SK-N-SH treated with all-trans-retinoic acid at 6 μM for 48 hours (cell line): ENCODE measurements around the gene NDUFS3.

ENCODE experiments used
- ATAC-seq: fragments of 200-7000 bp; cut with Tn5 transposase; 3 replicates; pipeline ENCODE4 v1.9.1; 2020; ENCODE audit warnings: mild to moderate bottlenecking, moderate library complexity
- ARNTL ChIP-seq: fragments of 450-650 bp; formaldehyde crosslinking; IDR thresholded peaks from 2 replicates; pipeline ENCODE4 v1.5.0; 2020; ENCODE audit warnings: low read depth, mild to moderate bottlenecking, moderate library complexity, borderline replicate concordance
- BACH2 ChIP-seq: fragments of 250-450 bp; sonication (Bioruptor Pico); IDR thresholded peaks from 2 replicates; pipeline ENCODE4 v1.9.0; 2021; ENCODE audit warnings: mild to moderate bottlenecking, borderline replicate concordance
- CSDC2 ChIP-seq: fragments of 250-450 bp; sonication (Bioruptor Pico); IDR thresholded peaks from 2 replicates; pipeline ENCODE4 v1.5.0; 2020; ENCODE audit warnings: mild to moderate bottlenecking, moderate library complexity
- ESRRG ChIP-seq: fragments of 250-450 bp; sonication (Bioruptor Pico); IDR thresholded peaks from 2 replicates; pipeline ENCODE4 v1.6.1; 2021; ENCODE audit warnings: mild to moderate bottlenecking
- GLIS3 ChIP-seq: fragments of 250-450 bp; sonication (Bioruptor Pico); IDR thresholded peaks from 2 replicates; pipeline ENCODE4 v1.5.0; 2020; ENCODE audit warnings: mild to moderate bottlenecking, moderate library complexity
- ISL1 ChIP-seq: fragments of 250-450 bp; sonication (Bioruptor Pico); IDR thresholded peaks from 2 replicates; pipeline ENCODE4 v2.1.2; 2022; ENCODE audit warnings: mild to moderate bottlenecking, moderate library complexity
- OSR1 ChIP-seq: fragments of 250-450 bp; sonication (Bioruptor Pico); IDR thresholded peaks from 2 replicates; pipeline ENCODE4 v1.8.0; 2022; ENCODE audit warnings: moderate library complexity, mild to moderate bottlenecking, inconsistent platforms
- PPARA ChIP-seq: fragments of 250-450 bp; sonication (Bioruptor Pico); IDR thresholded peaks from 2 replicates; pipeline ENCODE4 v1.5.0; 2020; ENCODE audit warnings: mild to moderate bottlenecking, borderline replicate concordance
- RARB ChIP-seq: fragments of 250-450 bp; sonication (Bioruptor Pico); IDR thresholded peaks from 2 replicates; pipeline ENCODE4 v1.8.0; 2021; ENCODE audit warnings: mild to moderate bottlenecking, moderate library complexity
- SNAI2 ChIP-seq: fragments of 250-450 bp; sonication (Bioruptor Pico); IDR thresholded peaks from 2 replicates; pipeline ENCODE4 v1.5.0; 2020; ENCODE audit warnings: mild to moderate bottlenecking, moderate library complexity
- TCF4 ChIP-seq: fragments of 250-450 bp; sonication (Bioruptor Pico); IDR thresholded peaks from 2 replicates; pipeline ENCODE4 v1.8.0; 2021; ENCODE audit warnings: mild to moderate bottlenecking, moderate library complexity, borderline replicate concordance
- TOX ChIP-seq: fragments of 250-450 bp; sonication (Bioruptor Pico); IDR thresholded peaks from 2 replicates; pipeline ENCODE4 v1.8.0; 2021; ENCODE audit warnings: mild to moderate bottlenecking, moderate library complexity, borderline replicate concordance
- ZC3H10 ChIP-seq: fragments of 250-450 bp; sonication (Bioruptor Pico); IDR thresholded peaks from 2 replicates; pipeline ENCODE4 v1.5.1; 2021; ENCODE audit warnings: mild to moderate bottlenecking, moderate library complexity
- ZFP3 ChIP-seq: fragments of 250-450 bp; sonication (Bioruptor Pico); IDR thresholded peaks from 2 replicates; pipeline ENCODE4 v1.5.0; 2020; ENCODE audit warnings: mild to moderate bottlenecking, moderate library complexity
- ZFP30 ChIP-seq: fragments of 450-650 bp; formaldehyde crosslinking; IDR thresholded peaks from 2 replicates; pipeline ENCODE4 v1.5.0; 2022; ENCODE audit warnings: mild to moderate bottlenecking, moderate library complexity
- ZNF565 ChIP-seq: fragments of 450-650 bp; formaldehyde crosslinking; conservative IDR thresholded peaks from 2 replicates; pipeline ENCODE4 v1.5.0; 2020; ENCODE audit warnings: low read depth, mild to moderate bottlenecking, moderate library complexity
- ZNF70 ChIP-seq: fragments of 450-650 bp; formaldehyde crosslinking; IDR thresholded peaks from 2 replicates; pipeline ENCODE4 v1.5.0; 2020; ENCODE audit warnings: mild to moderate bottlenecking, moderate library complexity
- ZNF8 ChIP-seq: fragments of 450-650 bp; formaldehyde crosslinking; IDR thresholded peaks from 2 replicates; pipeline ENCODE4 v1.5.0; 2020; ENCODE audit warnings: mild to moderate bottlenecking, moderate library complexity
- TF ChIP-seq, protein P1 (sequence below): fragments of 250-450 bp; sonication (Bioruptor Pico); IDR thresholded peaks from 2 replicates; pipeline ENCODE4 v1.5.1; 2021; ENCODE audit warnings: mild to moderate bottlenecking, moderate library complexity
- TF ChIP-seq, protein P2 (sequence below): fragments of 250-450 bp; sonication (Bioruptor Pico); IDR thresholded peaks from 2 replicates; pipeline ENCODE4 v1.8.0; 2020; ENCODE audit warnings: mild to moderate bottlenecking, moderate library complexity, borderline replicate concordance
- TF ChIP-seq, protein P3 (sequence below): fragments of 250-450 bp; sonication (Bioruptor Pico); IDR thresholded peaks from 2 replicates; pipeline ENCODE4 v1.5.0; 2020; ENCODE audit warnings: mild to moderate bottlenecking, moderate library complexity
- TF ChIP-seq, protein P4 (sequence below): fragments of 250-450 bp; sonication (Bioruptor Pico); IDR thresholded peaks from 2 replicates; pipeline ENCODE4 v1.8.0; 2021; ENCODE audit warnings: low read depth, mild to moderate bottlenecking, moderate library complexity, borderline replicate concordance
- TF ChIP-seq, protein P5 (sequence below): fragments of 250-450 bp; sonication (Bioruptor Pico); IDR thresholded peaks from 2 replicates; pipeline ENCODE4 v1.5.1; 2020; ENCODE audit warnings: low read depth, mild to moderate bottlenecking, moderate library complexity

NDUFS3 gene

DNA sequence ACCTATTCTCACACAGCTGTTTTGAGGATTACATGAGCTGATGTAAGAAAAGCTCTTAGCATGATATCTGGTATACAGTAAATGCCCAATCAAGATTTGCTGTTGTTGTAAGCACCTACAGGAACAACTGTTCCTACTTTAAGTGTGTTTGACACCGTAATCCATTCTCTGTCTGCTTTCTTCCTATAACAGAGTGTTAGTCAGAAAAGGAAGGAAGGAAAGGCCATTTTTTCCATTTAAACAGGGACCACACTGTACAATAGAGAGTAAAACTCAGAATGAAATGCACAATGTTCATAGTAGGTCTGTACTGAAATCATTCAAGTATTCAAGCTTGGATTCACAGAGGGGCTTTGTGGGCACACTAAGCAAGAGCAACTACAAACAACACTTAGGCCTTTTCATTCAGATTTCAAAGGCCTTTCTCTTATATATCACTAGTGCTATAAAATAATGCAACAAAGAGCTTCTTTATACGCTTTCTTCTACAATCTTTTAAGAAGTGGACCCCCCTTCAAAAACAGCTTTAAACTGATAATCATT lies 42.0 kb downstream of the NDUFS3 start:
- no peak for ATAC-seq

DNA sequence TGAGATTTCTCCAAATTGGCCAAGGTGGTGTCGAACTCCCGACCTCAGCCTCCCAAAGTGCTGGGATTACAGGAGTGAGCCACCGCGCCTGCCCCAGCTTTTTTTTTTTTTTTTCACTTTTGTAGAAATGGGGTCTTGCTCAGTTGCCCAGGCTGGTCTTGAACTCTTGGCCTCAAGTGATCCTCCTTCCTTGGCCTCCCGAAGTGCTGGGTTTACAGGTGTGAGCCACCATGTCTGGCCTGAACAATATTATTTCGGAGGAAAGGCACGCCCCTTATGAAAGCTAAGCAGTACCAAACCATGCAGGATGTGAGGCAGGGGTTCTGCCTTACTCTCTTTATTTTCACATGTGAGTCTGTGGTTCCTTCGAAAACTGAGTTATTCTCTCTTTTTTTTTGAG lies 47.4 kb downstream of the NDUFS3 start:
- TF ChIP-seq ISL1, result no peak
- TF ChIP-seq, protein P1, sequence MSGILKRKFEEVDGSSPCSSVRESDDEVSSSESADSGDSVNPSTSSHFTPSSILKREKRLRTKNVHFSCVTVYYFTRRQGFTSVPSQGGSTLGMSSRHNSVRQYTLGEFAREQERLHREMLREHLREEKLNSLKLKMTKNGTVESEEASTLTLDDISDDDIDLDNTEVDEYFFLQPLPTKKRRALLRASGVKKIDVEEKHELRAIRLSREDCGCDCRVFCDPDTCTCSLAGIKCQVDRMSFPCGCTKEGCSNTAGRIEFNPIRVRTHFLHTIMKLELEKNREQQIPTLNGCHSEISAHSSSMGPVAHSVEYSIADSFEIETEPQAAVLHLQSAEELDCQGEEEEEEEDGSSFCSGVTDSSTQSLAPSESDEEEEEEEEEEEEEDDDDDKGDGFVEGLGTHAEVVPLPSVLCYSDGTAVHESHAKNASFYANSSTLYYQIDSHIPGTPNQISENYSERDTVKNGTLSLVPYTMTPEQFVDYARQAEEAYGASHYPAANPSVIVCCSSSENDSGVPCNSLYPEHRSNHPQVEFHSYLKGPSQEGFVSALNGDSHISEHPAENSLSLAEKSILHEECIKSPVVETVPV, result no peak
- no peak for TF ChIP-seq GLIS3 (CRISPR knock-in tag)
- TF ChIP-seq ZNF70, result no peak
- TF ChIP-seq ZFP3 (CRISPR knock-in tag), result no peak
- TF ChIP-seq PPARA, result no peak
- TF ChIP-seq, protein P2, sequence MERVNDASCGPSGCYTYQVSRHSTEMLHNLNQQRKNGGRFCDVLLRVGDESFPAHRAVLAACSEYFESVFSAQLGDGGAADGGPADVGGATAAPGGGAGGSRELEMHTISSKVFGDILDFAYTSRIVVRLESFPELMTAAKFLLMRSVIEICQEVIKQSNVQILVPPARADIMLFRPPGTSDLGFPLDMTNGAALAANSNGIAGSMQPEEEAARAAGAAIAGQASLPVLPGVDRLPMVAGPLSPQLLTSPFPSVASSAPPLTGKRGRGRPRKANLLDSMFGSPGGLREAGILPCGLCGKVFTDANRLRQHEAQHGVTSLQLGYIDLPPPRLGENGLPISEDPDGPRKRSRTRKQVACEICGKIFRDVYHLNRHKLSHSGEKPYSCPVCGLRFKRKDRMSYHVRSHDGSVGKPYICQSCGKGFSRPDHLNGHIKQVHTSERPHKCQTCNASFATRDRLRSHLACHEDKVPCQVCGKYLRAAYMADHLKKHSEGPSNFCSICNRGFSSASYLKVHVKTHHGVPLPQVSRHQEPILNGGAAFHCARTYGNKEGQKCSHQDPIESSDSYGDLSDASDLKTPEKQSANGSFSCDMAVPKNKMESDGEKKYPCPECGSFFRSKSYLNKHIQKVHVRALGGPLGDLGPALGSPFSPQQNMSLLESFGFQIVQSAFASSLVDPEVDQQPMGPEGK (CRISPR knock-in tag), result no peak
- no peak for TF ChIP-seq ZC3H10 (CRISPR knock-in tag)
- no peak for TF ChIP-seq OSR1
- TF ChIP-seq TOX (CRISPR knock-in tag), result no peak
- TF ChIP-seq ARNTL, result no peak
- no peak for TF ChIP-seq SNAI2
- no peak for TF ChIP-seq ZNF8 (CRISPR knock-in tag)
- no peak for TF ChIP-seq BACH2 (CRISPR knock-in tag)
- no peak for ATAC-seq

More for the DNA sequence above, 42.0 kb downstream of the NDUFS3 start:
- TF ChIP-seq, protein P3, sequence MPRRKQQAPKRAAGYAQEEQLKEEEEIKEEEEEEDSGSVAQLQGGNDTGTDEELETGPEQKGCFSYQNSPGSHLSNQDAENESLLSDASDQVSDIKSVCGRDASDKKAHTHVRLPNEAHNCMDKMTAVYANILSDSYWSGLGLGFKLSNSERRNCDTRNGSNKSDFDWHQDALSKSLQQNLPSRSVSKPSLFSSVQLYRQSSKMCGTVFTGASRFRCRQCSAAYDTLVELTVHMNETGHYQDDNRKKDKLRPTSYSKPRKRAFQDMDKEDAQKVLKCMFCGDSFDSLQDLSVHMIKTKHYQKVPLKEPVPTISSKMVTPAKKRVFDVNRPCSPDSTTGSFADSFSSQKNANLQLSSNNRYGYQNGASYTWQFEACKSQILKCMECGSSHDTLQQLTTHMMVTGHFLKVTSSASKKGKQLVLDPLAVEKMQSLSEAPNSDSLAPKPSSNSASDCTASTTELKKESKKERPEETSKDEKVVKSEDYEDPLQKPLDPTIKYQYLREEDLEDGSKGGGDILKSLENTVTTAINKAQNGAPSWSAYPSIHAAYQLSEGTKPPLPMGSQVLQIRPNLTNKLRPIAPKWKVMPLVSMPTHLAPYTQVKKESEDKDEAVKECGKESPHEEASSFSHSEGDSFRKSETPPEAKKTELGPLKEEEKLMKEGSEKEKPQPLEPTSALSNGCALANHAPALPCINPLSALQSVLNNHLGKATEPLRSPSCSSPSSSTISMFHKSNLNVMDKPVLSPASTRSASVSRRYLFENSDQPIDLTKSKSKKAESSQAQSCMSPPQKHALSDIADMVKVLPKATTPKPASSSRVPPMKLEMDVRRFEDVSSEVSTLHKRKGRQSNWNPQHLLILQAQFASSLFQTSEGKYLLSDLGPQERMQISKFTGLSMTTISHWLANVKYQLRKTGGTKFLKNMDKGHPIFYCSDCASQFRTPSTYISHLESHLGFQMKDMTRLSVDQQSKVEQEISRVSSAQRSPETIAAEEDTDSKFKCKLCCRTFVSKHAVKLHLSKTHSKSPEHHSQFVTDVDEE, result no peak
- TF ChIP-seq, protein P2 (CRISPR knock-in tag), result no peak
- TF ChIP-seq ZFP3 (CRISPR knock-in tag) (no peak), TCF4 (CRISPR knock-in tag) (no peak), RARB (CRISPR knock-in tag) (no peak), ZC3H10 (CRISPR knock-in tag) (no peak), CSDC2 (no peak), BACH2 (CRISPR knock-in tag) (no peak)
- TF ChIP-seq, protein P4, sequence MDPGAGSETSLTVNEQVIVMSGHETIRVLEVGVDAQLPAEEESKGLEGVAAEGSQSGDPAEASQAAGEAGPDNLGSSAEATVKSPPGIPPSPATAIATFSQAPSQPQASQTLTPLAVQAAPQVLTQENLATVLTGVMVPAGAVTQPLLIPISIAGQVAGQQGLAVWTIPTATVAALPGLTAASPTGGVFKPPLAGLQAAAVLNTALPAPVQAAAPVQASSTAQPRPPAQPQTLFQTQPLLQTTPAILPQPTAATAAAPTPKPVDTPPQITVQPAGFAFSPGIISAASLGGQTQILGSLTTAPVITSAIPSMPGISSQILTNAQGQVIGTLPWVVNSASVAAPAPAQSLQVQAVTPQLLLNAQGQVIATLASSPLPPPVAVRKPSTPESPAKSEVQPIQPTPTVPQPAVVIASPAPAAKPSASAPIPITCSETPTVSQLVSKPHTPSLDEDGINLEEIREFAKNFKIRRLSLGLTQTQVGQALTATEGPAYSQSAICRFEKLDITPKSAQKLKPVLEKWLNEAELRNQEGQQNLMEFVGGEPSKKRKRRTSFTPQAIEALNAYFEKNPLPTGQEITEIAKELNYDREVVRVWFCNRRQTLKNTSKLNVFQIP (CRISPR knock-in tag), result no peak
- TF ChIP-seq, all 23 proteins: peak for 0

DNA sequence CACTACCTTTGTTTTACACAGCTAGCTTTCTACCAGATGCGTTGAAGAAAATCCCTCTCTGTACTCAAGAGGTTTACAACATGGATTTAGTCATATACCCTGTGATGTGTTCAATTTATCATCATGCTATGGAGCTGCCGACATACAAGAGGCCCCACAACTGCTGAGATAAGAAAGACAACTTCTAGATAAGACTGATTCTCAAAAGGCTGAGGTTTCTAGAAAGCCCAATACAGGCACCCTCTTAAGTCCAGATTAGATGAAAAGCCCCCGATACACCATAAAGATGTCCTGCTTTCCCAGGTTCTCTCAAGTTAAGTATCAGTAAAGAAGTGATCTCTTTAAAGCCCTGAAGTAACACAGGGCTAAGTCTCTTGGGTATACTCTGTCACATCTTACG lies 49.2 kb downstream of the NDUFS3 start:
- no peak for ATAC-seq
- TF ChIP-seq SNAI2 (no peak), RARB (CRISPR knock-in tag) (no peak), ZFP30 (CRISPR knock-in tag) (no peak), CSDC2 (no peak), TCF4 (CRISPR knock-in tag) (no peak), ESRRG (no peak), ZFP3 (CRISPR knock-in tag) (no peak), PPARA (no peak), OSR1 (no peak), ISL1 (no peak), TOX (CRISPR knock-in tag) (no peak), ZNF565 (no peak), GLIS3 (CRISPR knock-in tag) (no peak), ZC3H10 (CRISPR knock-in tag) (no peak), ZNF8 (CRISPR knock-in tag) (no peak)
- TF ChIP-seq, protein P5, sequence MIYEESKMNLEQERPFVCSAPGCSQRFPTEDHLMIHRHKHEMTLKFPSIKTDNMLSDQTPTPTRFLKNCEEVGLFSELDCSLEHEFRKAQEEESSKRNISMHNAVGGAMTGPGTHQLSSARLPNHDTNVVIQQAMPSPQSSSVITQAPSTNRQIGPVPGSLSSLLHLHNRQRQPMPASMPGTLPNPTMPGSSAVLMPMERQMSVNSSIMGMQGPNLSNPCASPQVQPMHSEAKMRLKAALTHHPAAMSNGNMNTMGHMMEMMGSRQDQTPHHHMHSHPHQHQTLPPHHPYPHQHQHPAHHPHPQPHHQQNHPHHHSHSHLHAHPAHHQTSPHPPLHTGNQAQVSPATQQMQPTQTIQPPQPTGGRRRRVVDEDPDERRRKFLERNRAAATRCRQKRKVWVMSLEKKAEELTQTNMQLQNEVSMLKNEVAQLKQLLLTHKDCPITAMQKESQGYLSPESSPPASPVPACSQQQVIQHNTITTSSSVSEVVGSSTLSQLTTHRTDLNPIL, result no peak
- TF ChIP-seq, protein P4 (CRISPR knock-in tag), result no peak
- TF ChIP-seq, protein P1, result no peak
